ENCODE measurements around the gene BCL7B. TPM values are rescaled to one million over a fixed set of nuclear protein-coding genes. Genes with fewer than 3 reads are reported as not detected.
A peak's percentile ranks its signal among the peaks of the same experiment; 100 is the strongest.
"Not testable (repeated sequence)": the region's sequence is repeated elsewhere in the genome, so short reads cannot be mapped to it uniquely, and the experiment has no call there.

BCL7B gene
- total RNA-seq, 1 donor from 2014 or later, result 22.6 TPM

GRCh38 chr7:73535918-73536317 is 21.6 kb downstream of the BCL7B start:
- not testable (repeated sequence) for DNase-seq (ENCODE audit: low read depth in 2 of 2)

- no peak for DNase-seq (ENCODE audit: low read depth in 2 of 2)
Observed at GRCh38 chr7:73533742-73534141, 23.7 kb downstream of the BCL7B start.

- no peak for DNase-seq (ENCODE audit: low read depth in 2 of 2)
Observed at GRCh38 chr7:73532224-73532623, 25.3 kb downstream of the BCL7B start.

- DNase-seq (ENCODE audit: low read depth in 2 of 2), result no peak
Observed at GRCh38 chr7:73530800-73531199, 26.7 kb downstream of the BCL7B start.

DNA sequence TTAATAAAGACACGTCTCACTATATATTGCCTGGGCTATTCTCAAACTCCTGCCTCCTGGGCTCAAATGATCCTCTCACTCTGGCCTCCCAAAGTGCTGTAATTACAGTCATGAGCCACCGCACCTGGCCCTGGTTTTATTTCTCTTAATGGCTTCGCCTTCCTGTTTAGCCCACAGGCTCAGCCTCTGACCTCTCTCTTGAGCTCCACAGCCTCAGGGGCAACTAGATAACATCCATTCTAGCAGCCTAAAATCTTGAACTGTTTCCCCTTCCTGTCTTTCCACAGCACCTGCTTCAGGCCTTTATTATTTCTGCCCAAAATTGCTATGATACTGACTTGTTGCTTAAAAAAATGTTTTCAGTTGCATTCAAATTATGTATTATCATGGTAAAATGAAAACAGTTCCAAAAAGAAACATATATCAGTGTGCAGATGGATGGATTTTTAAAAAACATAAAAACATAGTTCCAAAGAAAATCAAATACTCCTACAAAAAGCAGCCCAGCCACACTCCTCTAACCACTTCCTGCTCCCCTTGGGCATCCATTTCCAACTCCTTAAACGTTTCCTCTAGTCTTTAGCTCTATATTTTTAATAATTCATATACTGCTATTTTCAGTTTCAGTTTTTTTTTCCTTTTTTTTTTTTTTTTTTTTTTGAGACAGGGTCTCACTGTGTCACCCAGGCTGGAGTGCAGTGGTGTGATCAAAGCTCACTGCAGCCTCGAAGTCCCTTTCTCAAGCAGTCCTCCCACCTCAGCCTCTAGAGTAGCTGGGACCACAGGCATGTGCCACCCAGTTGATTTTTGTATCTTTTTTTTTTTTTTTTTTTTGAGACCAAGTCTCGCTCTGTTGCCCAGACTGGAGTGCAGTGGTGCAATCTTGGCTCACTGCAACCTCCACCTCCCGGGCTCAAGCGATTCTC is 30.3 kb downstream of the BCL7B start:
- DNase-seq (ENCODE audit: low read depth in 2 of 2), result peak; percentile 43 to 50

DNA sequence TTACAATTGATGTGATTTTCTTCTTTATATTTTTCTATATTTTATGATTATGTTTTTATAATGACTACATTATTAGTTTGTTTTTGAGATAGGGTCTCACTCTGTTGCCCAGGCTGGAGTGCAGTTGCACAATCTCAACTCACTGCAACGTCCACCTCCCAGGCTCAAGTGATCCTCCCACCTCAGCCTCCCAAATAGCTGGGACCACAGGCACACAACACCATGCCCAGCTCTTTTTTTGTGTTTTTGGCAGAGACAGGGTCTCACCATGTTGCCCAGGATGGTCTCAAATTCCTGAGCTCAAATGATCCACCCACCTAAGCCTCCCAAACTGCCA is 31.4 kb downstream of the BCL7B start:
- not testable (repeated sequence) for DNase-seq (ENCODE audit: low read depth in 2 of 2)

DNA sequence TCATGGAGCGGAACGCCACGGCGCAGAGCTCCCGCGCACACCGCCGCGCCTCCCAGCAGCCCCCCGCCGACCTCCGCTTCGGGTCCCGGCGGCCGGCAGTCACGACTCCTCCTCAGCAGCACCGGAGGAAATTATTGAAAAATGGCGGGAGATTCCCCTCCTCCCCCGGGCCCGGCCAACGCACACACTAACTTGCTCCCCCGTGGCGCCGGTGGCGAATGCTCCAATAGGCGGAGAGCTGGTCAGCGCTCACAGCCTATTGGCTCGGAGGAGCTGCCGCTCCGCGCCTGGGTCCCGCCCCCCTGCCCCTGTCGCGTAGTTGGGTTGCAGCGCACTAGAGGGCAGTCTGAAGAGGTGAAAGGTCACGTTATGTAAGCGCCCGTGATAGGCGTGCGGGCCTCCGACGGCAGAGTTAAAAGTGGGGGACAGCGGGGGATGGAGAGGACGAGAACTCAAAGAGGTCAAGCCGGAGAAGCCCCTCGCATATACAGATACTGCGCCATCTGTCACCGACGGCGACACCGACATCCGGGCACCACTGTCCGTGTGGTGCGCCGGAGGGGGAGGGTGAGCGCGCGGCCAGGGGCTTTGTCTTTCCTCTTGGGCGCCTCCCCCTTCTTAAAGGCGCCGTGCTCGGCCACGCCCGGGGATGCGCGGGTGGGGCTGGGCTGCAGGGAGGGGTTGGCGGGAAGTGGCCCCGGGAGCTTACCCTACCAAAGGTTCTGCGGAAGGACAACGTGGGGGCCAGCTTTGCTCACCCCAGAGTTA is 35.2 kb downstream of the BCL7B start, which contains the start of gene BAZ1B:
Gene BAZ1B (minus strand): TSS at position 189 of the 768 bp plus-strand sequence. CDS start 360 bp downstream, outside the sequence.
- peak; percentile 99 for DNase-seq (ENCODE audit: low read depth in 2 of 2)

DNA sequence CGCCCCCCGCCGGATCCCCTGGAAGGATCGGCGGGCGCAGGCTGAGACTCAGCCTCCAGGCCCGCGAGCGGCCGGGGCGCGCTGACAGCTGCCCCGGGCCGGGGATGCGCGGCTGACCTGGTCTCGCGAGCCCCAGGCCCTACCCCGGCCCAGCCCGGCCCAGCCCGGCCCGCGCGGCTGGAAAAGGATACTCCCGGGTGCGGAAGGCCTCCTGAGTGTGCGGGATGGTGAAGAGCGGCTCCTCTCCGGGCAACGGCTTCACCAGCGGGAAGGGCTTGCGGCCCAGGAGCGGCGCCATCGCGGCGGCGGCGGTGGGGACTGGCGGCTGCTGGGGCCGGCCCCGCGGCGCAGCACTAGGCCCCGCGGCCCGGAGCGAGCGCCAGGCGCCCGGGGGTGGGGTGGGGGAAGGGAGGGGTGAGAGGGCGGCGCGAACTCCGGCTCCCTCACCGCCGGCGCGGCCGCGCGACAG is 35.8 kb downstream of the BCL7B start:
- DNase-seq (ENCODE audit: low read depth in 2 of 2), result peak; percentile 49 to 61

DNA sequence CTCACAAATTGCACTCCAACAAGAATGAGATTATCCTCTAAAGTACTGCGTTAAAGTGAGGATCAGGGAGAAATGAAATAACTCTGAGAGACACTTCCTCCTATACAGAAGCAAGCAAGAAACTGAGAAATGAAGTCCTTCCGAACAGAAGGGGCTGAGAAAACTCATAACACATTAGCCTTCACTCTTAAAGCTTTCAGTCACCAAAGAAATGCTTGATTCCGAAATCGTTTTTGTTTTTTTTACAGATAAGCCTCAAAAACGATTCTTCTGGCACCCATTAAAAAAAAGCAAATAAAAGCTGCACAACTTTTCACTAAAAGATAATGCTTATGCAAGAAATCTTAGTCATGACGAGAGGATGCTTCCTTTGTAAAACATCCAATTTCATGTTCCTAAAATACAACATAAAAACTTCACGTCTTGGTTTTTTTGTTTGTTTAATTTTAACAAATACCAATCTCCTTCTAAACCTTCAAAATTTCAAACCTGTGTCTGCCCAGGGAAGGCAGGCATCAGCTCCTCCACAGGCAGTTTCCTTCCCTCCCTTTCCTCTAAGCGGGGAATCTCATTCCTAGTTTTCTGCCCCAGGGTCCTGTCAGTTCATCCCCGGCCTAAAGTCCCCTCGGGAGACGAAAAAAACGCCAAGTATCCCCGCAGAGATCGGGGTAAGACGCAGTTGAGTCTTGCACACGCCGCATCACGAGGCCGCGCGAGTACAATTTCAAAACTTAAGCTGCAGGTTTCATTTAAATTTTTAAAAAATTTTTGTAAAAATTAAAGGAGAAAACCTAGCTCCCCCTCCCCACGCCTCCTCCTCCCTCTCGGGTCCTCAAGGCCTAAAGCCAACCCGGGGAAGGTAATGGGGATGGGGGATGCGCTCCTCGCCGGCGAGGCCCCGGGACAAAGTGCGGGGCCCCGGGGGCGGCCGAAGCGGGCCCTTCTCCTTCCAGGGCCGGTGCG is 36.5 kb downstream of the BCL7B start:
- DNase-seq (ENCODE audit: low read depth in 2 of 2), result peak; percentile 5 to 32

- DNase-seq (ENCODE audit: low read depth in 2 of 2), result peak in 1 of 2 donors; percentile 22
Observed at GRCh38 chr7:73519867-73520672, 37.4 kb downstream of the BCL7B start.

- no peak for DNase-seq (ENCODE audit: low read depth in 2 of 2)
Observed at GRCh38 chr7:73518470-73518869, 39.0 kb downstream of the BCL7B start.

- no peak for DNase-seq (ENCODE audit: low read depth in 2 of 2)
Observed at GRCh38 chr7:73517241-73517995, 40.1 kb downstream of the BCL7B start.

GRCh38 chr7:73515178-73515577 is 42.3 kb downstream of the BCL7B start:
- DNase-seq (ENCODE audit: low read depth in 2 of 2), result no peak

DNA sequence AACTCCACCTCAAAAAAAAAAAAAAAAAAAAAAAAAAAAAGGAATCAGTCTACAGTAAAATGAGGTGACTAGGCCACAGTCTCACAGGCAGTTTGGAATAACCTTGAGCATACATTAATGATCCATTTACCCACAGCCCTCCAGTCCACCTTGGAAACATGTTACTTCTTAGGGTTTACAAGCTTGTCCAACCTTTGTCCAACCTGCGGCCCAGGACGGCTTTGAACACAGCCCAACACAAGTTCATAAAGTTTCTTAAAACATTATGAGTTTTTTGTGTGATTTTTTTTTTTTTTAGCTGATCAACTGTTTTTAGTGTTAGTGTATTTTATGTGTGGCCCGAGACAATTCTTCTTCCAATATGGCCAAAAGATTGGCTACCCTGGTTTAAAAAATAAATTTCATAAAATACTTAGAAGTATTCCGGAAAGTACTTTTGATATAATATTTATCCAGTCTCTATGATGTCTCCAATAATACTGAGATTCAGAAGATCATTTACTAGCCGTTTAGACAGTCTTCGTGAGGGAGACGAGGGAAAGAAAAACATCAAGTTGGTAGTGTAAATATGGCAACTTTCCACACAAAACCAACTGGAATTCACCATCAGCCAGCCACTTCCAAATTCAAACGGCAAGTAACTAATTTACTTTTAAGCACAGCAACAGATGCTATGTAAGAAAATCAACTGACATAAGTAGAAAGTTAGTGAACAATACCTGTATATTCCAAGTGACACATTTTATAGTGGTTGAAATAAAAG is 45.3 kb downstream of the BCL7B start:
- DNase-seq (ENCODE audit: low read depth in 2 of 2), result peak in 1 of 2 donors; percentile 7

GRCh38 chr7:73509463-73509862 is 48.0 kb downstream of the BCL7B start:
- DNase-seq (ENCODE audit: low read depth in 2 of 2), result no peak

DNA sequence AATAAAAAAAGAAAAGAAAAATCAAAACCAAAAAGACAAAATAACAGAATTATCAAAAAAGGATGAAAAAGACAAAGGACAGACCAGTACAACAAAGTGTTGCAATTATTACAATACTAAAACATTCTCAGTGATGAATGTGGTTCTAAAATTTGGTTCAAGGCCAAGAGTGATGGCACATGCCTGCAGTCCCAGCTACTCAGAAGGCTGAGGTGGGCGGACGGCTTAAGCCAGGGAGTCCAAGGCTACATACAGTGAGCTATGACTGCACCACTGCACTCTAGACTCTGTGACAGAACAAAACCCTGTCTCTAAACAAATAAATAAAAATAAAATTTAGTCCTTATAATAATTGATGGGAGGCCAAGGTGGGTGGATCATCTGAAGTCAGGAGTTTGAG is 49.9 kb downstream of the BCL7B start:
- DNase-seq (ENCODE audit: low read depth in 2 of 2), result no peak

DNA sequence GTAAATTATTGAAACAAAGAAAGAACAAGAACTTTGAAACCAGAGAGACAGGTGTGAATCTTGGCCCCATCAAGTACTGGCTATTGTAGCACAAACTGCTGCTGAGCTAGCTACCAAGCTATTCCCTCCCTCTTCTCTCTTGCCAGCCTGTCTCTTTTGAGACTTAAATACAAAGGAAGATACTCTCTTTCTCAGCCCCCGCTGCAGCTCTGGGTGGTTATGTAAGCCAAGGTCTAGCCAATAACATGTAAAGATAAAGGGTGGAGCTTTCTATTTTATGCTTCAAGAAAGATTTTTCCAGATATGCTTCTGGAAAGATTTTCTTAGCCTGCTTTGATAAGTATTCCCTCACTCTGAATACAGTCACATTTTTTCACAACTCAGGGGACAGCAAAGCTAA is 52.6 kb downstream of the BCL7B start:
- DNase-seq (ENCODE audit: low read depth in 2 of 2), result no peak

DNA sequence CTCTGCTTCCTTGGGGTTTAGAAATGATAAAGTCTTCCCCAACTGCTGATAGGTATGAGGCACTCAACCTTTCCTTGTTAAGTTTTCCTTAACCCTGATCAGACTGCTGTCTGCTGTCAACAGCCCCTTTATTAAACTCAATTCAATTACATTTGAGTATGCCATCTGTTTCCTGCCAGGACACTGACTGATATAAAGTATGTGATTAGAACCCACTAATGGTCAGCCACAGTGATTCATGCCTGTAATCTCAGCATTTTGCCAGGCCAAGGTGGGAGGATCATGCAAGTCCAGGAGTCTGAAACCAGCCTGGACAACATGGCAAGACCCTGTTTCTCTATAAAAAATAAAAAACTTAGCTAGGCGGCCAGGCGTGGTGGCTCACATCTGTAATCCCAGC is 53.5 kb downstream of the BCL7B start:
- DNase-seq (ENCODE audit: low read depth in 2 of 2), result peak in 1 of 2 donors; percentile 12

GRCh38 chr7:73503229-73503628 is 54.3 kb downstream of the BCL7B start:
- no peak for DNase-seq (ENCODE audit: low read depth in 2 of 2)
